ENCODE data around the gene KRTAP20-3.

KRTAP20-3 gene

DNA sequence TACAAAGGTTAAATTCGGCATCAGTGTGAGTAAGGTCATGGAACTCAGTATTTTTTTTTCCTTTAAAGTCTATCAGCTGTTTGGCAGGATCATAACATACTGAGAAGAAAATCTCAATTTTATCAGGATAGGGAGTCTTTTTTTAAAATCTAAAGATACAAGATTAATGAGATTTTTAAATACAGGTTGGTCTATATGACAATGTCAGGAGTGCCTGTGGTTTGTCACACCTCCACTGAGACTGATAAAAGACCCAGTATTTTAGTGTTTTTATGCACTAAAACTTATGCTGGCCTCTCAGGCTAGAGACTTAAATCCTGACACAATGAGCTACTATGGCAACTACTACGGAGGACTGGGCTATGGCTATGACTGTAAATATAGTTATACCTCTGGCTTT is at the start of gene KRTAP20-3:
Gene KRTAP20-3 (plus strand): TSS at position 301 of the 400 bp plus-strand sequence.
- TF ChIP-seq, protein P1, sequence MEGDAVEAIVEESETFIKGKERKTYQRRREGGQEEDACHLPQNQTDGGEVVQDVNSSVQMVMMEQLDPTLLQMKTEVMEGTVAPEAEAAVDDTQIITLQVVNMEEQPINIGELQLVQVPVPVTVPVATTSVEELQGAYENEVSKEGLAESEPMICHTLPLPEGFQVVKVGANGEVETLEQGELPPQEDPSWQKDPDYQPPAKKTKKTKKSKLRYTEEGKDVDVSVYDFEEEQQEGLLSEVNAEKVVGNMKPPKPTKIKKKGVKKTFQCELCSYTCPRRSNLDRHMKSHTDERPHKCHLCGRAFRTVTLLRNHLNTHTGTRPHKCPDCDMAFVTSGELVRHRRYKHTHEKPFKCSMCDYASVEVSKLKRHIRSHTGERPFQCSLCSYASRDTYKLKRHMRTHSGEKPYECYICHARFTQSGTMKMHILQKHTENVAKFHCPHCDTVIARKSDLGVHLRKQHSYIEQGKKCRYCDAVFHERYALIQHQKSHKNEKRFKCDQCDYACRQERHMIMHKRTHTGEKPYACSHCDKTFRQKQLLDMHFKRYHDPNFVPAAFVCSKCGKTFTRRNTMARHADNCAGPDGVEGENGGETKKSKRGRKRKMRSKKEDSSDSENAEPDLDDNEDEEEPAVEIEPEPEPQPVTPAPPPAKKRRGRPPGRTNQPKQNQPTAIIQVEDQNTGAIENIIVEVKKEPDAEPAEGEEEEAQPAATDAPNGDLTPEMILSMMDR (IDR thresholded peaks at IDR 0.05; ENCODE audit: insufficient read depth, low read length, poor library complexity, severe bottlenecking): no peak
- Histone ChIP-seq H3K4me3 (replicated peaks; ENCODE audit: low read depth, low read length) (no peak within 1 kb of the TSS), H3K27me3 (replicated peaks; ENCODE audit: control insufficient read depth, insufficient read depth, low read length) (no peaks in the 10 kb centered on the region), H3K36me3 (ENCODE audit: control insufficient read depth, insufficient read depth, low read length) (no peaks in the 10 kb centered on the region)
- no peak for DNase-seq (ENCODE audit: extremely low read depth, insufficient read length)

DNA sequence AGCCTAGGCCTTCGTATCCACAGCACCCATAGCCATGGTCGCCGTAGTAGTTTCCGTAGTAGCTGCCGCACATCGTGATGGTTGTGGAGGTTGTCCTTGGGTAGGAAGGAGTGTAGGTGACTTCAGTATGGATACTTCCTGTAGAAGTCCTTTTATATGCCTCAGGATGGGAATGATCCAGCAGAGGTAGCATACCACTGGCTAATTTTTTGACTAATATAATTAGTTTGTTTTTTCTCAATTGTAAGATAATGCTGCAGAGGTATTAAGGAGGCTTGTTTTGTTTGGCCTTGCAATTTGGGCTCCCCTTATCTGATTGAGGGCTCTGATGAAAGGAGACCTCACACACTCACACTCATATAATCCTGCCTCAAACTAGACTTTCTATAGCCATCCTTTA is 43.9 kb upstream of the KRTAP20-3 start, which contains the start of gene KRTAP6-2:
Gene KRTAP6-2 (minus strand): TSS at position 101 of the 400 bp plus-strand sequence. CDS start 28 bp downstream, at position 73.
- Histone ChIP-seq H3K27me3 (replicated peaks; ENCODE audit: control insufficient read depth, insufficient read depth, low read length) (no peaks in the 10 kb centered on the region), H3K4me3 (replicated peaks; ENCODE audit: low read depth, low read length) (no peak within 1 kb of the TSS), H3K36me3 (ENCODE audit: control insufficient read depth, insufficient read depth, low read length) (no peaks in the 10 kb centered on the region)
- TF ChIP-seq, protein P1 (IDR thresholded peaks at IDR 0.05; ENCODE audit: insufficient read depth, low read length, poor library complexity, severe bottlenecking): no peak
- DNase-seq (ENCODE audit: extremely low read depth, insufficient read length): no peak

DNA sequence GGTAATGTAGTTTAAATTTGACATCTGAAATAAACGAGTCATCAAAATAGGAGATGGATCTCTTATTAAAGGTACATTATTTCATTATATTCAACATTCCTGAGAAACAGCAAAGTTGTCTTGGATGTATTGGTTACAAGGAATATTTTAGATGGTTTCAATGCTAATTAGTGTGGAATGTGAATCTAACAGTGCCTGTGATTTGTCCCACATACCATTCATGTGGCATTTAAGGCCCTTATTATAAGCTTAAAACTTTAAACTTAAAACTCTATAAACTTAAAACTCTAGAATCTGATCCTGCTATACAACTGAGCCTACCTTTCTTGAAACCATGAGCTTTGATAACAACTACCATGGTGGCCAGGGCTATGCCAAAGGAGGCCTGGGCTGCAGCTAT is 41.9 kb upstream of the KRTAP20-3 start, which contains the start of gene KRTAP22-1:
Gene KRTAP22-1 (plus strand): TSS at position 301 of the 400 bp plus-strand sequence.
- Histone ChIP-seq H3K4me3 (replicated peaks; ENCODE audit: low read depth, low read length) (no peak within 1 kb of the TSS), H3K27me3 (replicated peaks; ENCODE audit: control insufficient read depth, insufficient read depth, low read length) (no peaks in the 10 kb centered on the region), H3K36me3 (ENCODE audit: control insufficient read depth, insufficient read depth, low read length) (no peaks in the 10 kb centered on the region)
- TF ChIP-seq, protein P1 (IDR thresholded peaks at IDR 0.05; ENCODE audit: insufficient read depth, low read length, poor library complexity, severe bottlenecking): no peak
- no peak for DNase-seq (ENCODE audit: extremely low read depth, insufficient read length)

DNA sequence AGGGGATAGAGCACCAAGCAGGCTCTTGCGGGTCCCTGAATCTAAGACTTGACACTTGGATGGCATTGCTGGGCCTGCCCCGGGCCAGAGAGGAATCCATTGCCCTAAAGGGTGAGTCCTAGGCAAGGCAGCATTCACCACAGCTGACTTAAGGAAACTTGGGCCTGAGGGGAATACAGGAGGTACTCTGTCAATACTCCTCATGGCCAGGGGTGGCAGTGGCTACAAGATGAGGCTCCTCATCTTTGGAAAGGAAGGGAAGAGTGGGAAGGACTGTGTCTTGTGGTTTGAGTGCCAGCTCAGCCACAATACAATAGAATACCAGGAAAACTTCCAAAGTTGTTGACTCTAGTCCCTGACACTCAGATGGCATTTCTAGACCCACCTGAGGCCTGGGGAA is 36.7 kb upstream of the KRTAP20-3 start:
- Histone ChIP-seq H3K4me3 (replicated peaks; ENCODE audit: low read depth, low read length) (no peak overlapping the region), H3K27me3 (replicated peaks; ENCODE audit: control insufficient read depth, insufficient read depth, low read length) (no peaks in the 10 kb centered on the region), H3K36me3 (ENCODE audit: control insufficient read depth, insufficient read depth, low read length) (no peaks in the 10 kb centered on the region)
- DNase-seq (ENCODE audit: extremely low read depth, insufficient read length): no peak
- TF ChIP-seq, protein P1 (IDR thresholded peaks at IDR 0.05; ENCODE audit: insufficient read depth, low read length, poor library complexity, severe bottlenecking): no peak

DNA sequence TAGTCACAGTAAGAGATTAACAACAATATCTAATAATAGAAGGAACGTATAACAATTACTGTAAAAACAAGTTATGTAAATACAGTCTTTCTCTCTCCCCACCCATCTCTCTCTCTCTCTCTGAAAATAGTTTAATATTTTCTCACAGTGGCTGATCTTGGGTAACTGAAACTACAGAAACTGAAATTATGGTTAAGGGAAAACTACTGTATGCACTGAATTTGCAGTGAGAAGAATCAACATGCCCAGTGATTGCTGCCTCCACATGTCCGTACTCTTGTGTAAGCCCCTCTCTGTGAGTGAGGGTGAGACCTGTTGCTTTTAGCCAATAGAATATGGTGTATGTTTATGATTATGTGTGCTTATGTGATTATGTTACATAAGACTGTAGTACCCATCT is 30.5 kb upstream of the KRTAP20-3 start:
- TF ChIP-seq, protein P1 (IDR thresholded peaks at IDR 0.05; ENCODE audit: insufficient read depth, low read length, poor library complexity, severe bottlenecking): no peak
- no peak overlapping the region for H3K4me3 ChIP-seq (replicated peaks; ENCODE audit: low read depth, low read length)
- no peaks in the 10 kb centered on the region for H3K36me3 ChIP-seq (ENCODE audit: control insufficient read depth, insufficient read depth, low read length)
- H3K27me3 ChIP-seq (replicated peaks; ENCODE audit: control insufficient read depth, insufficient read depth, low read length): no peaks in the 10 kb centered on the region
- no peak for DNase-seq (ENCODE audit: extremely low read depth, insufficient read length)

DNA sequence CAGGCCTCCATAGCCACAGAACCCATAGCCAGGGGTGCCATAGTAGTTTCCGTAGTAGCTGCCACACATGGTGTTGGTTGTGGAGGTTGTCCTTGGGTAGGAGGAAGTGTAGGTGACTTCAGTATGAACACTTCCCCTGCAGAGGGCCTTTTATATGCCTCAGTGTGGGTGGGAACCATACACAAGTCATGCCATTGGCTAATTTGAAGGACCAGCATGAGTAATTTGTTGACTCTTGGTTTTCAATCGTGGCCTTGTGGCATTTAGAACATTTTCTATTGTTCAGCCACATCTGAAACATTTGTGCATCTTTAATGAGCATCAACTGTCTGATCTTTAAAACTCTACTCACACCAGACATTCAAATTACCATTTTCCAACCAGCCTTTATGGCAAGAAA is 28.8 kb upstream of the KRTAP20-3 start, which contains the start of gene KRTAP6-1:
Gene KRTAP6-1 (minus strand): TSS at position 95 of the 400 bp plus-strand sequence. CDS start 26 bp downstream, at position 69.
- no peak for DNase-seq (ENCODE audit: extremely low read depth, insufficient read length)
- H3K36me3 ChIP-seq (ENCODE audit: control insufficient read depth, insufficient read depth, low read length): no peaks in the 10 kb centered on the region
- H3K4me3 ChIP-seq (replicated peaks; ENCODE audit: low read depth, low read length): no peak within 1 kb of the TSS
- TF ChIP-seq, protein P1 (IDR thresholded peaks at IDR 0.05; ENCODE audit: insufficient read depth, low read length, poor library complexity, severe bottlenecking): no peak
- no peaks in the 10 kb centered on the region for H3K27me3 ChIP-seq (replicated peaks; ENCODE audit: control insufficient read depth, insufficient read depth, low read length)
